Upper lobe of right lung (tissue), 1 donor: ENCODE results near the gene MPL. TPM values are rescaled to one million over a fixed set of nuclear protein-coding genes. Genes with fewer than 3 reads are reported as not detected.

Experiments used
- ATAC-seq: fragments of 200-7000 bp; cut with Tn5 transposase; one replicate; pipeline ENCODE4 v1.9.1; 2020; ENCODE audit warnings: mild to moderate bottlenecking, moderate library complexity
- DNase-seq: peaks from one replicate; pipeline ENCODE4 v3.0.0-alpha.2; 2020
- H3K27ac ChIP-seq: fragments of 200-600 bp; one replicate; pipeline ENCODE4 v1.8.0; 2022
- H3K27me3 ChIP-seq: fragments of 200-600 bp; one replicate; pipeline ENCODE4 v1.8.0; 2022; ENCODE audit warnings: mild to moderate bottlenecking
- H3K36me3 ChIP-seq: fragments of 200-600 bp; one replicate; pipeline ENCODE4 v1.8.0; 2022
- H3K4me1 ChIP-seq: fragments of 200-600 bp; one replicate; pipeline ENCODE4 v1.8.0; 2022
- H3K4me3 ChIP-seq: fragments of 200-600 bp; one replicate; pipeline ENCODE4 v1.8.0; 2022; ENCODE audit warnings: mild to moderate bottlenecking
- H3K9me3 ChIP-seq: fragments of 200-600 bp; one replicate; pipeline ENCODE4 v1.8.0; 2022
- intact Hi-C: fragments of 100-400 bp; cut with DNase I; formaldehyde crosslinking; loops from one replicate; pipeline ENCODE4 v1.11.0; 2022
- long read RNA-seq: library from polyadenylated mRNA; unstranded; transcript quantifications from one replicate; pipeline ENCODE4 v2.0.0, GENCODE V29; 2021
- total RNA-seq: library from RNA; stranded (reverse); fragmentation: NEBNext Ultra II Directional; extraction: Animal tissue kit (Norgen Biotek cat#: 25700); gene quantifications from one replicate; pipeline ENCODE4 v1.2.1, GENCODE V29; 2021
- TF ChIP-seq, protein P1 (sequence below): fragments of 200-600 bp; IDR thresholded peaks from one replicate; pipeline ENCODE4 v1.8.0; 2022; ENCODE audit warnings: antibody characterized with exemption
- donor health status: DM: no; HTN: yes; CAD: no; lungs with severe emphysema.

The MPL gene
- 0.61 TPM for total RNA-seq
- long read RNA-seq, partial matches to known transcripts, result 0 of 2 reads
- long read RNA-seq, other reads (novel, unspliced or antisense), result 1 of 2 reads

DNA sequence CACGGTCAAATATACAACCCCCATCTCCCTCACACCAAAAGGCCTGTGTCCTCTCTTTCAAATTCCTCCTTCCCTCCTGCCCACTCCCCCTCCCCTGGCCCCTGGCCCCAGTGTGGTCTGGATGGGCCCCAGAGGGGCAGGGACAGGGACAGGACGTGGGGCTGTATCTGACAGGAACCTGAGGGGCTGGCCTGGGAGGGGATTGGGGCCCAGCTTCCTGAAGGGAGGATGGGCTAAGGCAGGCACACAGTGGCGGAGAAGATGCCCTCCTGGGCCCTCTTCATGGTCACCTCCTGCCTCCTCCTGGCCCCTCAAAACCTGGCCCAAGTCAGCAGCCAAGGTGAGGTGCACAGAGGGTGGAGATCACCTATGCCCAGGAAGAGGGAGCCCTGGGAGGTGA, at the start of gene MPL:
Gene MPL (plus strand): TSS at position 231 of the 400 bp plus-strand sequence. CDS start 31 bp downstream, at position 262.
- TF ChIP-seq, protein P1, sequence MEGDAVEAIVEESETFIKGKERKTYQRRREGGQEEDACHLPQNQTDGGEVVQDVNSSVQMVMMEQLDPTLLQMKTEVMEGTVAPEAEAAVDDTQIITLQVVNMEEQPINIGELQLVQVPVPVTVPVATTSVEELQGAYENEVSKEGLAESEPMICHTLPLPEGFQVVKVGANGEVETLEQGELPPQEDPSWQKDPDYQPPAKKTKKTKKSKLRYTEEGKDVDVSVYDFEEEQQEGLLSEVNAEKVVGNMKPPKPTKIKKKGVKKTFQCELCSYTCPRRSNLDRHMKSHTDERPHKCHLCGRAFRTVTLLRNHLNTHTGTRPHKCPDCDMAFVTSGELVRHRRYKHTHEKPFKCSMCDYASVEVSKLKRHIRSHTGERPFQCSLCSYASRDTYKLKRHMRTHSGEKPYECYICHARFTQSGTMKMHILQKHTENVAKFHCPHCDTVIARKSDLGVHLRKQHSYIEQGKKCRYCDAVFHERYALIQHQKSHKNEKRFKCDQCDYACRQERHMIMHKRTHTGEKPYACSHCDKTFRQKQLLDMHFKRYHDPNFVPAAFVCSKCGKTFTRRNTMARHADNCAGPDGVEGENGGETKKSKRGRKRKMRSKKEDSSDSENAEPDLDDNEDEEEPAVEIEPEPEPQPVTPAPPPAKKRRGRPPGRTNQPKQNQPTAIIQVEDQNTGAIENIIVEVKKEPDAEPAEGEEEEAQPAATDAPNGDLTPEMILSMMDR, result no peak
- no peaks in the 10 kb centered on the region for H3K4me1 ChIP-seq
- DNase-seq (peak; percentile 58), ATAC-seq (peak; percentile 21)
- H3K27ac ChIP-seq, result no peak within 1 kb of the TSS
- no peaks in the 10 kb centered on the region for H3K9me3 ChIP-seq
- intact Hi-C loops, result no loop called here
- no peaks in the 10 kb centered on the region for H3K36me3 ChIP-seq
- no peaks in the 10 kb centered on the region for H3K27me3 ChIP-seq
- no peak within 1 kb of the TSS for H3K4me3 ChIP-seq

DNA sequence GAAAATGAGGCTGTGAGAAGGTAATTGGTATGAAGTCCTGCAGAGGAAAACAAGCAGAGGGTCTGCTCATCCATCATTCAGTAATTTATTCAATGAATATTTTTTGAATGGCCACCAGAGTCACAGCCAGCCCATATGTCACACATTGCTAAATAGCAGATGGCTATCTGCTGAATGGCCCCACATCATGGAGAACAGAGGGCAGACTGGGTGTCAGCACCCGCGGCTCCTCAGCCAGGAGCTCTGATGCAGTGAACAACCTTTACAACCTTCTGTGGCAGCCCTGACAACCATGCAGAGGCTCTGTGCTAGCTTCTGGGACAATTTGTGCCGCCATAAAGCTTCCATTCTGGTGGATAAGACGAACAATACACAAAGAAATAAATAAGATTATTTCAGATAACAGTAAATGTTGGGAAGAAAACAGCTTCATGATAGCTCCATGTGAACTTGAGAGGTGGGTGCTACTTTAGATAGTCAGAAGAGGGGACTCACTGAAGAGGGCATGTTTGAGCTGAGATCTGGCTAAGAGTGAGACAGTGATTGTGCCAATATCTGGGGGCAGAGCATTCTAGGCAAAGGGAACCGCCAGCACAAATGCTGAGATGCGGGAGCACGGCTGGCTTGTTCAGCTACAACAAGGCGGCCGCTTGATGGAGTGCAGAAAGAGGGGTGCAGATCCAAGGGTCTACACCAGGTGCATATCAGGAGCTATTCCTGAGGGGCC, 49.4 kb upstream of the MPL start:
- no peak overlapping the region for H3K27ac ChIP-seq
- no peaks in the 10 kb centered on the region for H3K36me3 ChIP-seq
- TF ChIP-seq, protein P1, result no peak
- H3K27me3 ChIP-seq, result no peaks in the 10 kb centered on the region
- ATAC-seq, result no peak
- H3K9me3 ChIP-seq, result no peaks in the 10 kb centered on the region
- peak; percentile 27 for DNase-seq
- no peak overlapping the region for H3K4me3 ChIP-seq
- intact Hi-C loops, result no loop called here
- peaks cover 3% of the 10 kb centered on the region for H3K4me1 ChIP-seq

DNA sequence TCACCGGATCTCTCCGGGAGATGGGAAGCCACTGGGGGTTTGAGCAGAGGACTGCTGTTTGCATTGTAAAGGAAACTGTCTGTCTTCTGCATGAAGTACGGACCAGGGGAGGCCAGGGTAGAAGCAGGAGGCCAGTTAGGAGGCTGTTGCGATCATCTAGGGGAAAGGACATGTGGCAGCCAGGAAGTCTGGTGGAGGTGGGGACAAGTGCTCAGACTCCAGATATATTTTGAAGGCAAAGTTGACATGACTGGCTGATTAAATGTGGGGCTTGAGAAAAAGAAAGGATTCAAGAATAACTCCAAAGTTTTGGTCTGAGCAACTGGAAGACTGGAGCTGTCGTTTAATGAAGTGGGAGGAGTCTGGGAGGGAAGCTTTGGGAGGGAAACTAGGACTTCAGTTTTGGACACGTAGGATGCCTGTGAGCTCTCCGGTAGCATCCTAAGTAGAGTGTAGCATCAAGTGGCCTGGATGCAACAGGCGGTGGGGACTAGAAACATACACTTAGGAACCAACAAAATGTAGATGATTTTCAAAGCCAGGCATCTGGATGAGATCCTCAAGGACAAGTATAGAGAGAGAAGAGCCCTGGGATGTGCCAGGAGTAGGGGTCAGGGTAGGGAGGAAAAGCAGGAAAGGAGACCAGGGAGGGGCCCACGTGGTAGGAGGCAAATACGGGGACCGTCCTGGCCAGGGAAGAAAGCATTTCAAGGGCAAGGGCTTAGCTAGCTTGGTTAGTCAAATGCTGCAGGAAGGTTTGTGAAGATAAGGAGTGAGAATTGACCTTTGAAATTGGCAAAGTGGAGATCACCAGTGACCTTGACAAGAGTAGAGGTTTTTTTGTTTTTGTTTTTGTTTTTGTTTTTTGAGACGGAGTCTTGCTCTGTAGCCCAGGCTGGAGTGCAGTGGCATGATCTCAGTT, 48.6 kb upstream of the MPL start:
- no peaks in the 10 kb centered on the region for H3K9me3 ChIP-seq
- H3K4me3 ChIP-seq, result no peak overlapping the region
- DNase-seq, result peak; percentile 6
- intact Hi-C loops, result no loop called here
- H3K36me3 ChIP-seq, result no peaks in the 10 kb centered on the region
- ATAC-seq, result no peak
- TF ChIP-seq, protein P1, result no peak
- H3K27me3 ChIP-seq, result no peaks in the 10 kb centered on the region
- no peak overlapping the region for H3K27ac ChIP-seq
- no peaks in the 10 kb centered on the region for H3K4me1 ChIP-seq

DNA sequence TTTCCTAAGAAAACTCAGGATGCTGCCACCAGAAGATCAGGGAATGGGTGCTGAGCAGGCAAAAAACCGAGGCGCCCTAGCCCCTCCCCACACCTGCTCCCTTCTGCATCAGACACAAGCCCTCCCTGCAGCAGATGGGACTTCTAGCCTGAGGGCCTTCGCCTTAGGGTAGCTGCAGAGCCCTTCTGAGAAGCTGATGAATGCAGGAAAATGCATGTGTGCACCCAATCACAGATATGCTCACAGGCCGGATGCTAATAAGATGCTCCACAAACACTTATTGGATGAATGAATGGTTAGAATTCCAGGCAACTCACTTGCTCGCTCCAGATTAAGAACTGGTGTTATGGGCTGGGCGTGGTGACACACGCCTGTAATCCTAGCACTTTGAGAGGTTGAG, 45.4 kb upstream of the MPL start:
- Histone ChIP-seq H3K9me3 (no peaks in the 10 kb centered on the region), H3K27ac (no peak overlapping the region), H3K27me3 (no peaks in the 10 kb centered on the region), H3K36me3 (no peaks in the 10 kb centered on the region), H3K4me1 (peaks cover 17% of the 10 kb centered on the region), H3K4me3 (no peak overlapping the region)
- ATAC-seq, result no peak
- no peak for DNase-seq
- intact Hi-C loops, result no loop called here
- TF ChIP-seq, protein P1, result no peak

DNA sequence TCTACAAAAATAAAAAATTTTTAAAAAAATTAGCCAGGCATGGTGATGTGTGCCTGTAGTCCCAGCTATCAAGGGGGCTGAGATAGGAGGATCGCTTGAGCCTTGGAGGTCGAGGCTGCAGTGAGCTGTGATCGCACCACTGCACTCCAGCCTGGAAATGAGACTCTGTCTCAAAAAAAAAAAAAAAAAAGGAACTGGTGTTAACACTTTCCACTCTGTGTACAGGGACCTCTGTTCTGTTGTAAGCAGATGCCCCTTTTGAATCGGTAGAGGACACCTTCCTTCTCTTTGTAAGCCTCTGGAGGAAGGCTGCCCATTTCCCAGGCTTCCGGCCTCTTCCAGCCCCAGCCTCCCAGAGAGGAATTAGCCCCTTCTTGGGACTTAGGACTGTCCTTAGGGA, 44.9 kb upstream of the MPL start:
- no peak for DNase-seq
- TF ChIP-seq, protein P1, result no peak

More for the DNA sequence above, 44.9 kb upstream of the MPL start:
- Histone ChIP-seq H3K27ac (no peak overlapping the region), H3K4me1 (peaks cover 17% of the 10 kb centered on the region), H3K36me3 (no peaks in the 10 kb centered on the region), H3K27me3 (no peaks in the 10 kb centered on the region), H3K9me3 (no peaks in the 10 kb centered on the region), H3K4me3 (no peak overlapping the region)
- intact Hi-C loops, result no loop called here
- ATAC-seq, result no peak
